ENCODE results near the gene LARGE2.

The LARGE2 gene

DNA sequence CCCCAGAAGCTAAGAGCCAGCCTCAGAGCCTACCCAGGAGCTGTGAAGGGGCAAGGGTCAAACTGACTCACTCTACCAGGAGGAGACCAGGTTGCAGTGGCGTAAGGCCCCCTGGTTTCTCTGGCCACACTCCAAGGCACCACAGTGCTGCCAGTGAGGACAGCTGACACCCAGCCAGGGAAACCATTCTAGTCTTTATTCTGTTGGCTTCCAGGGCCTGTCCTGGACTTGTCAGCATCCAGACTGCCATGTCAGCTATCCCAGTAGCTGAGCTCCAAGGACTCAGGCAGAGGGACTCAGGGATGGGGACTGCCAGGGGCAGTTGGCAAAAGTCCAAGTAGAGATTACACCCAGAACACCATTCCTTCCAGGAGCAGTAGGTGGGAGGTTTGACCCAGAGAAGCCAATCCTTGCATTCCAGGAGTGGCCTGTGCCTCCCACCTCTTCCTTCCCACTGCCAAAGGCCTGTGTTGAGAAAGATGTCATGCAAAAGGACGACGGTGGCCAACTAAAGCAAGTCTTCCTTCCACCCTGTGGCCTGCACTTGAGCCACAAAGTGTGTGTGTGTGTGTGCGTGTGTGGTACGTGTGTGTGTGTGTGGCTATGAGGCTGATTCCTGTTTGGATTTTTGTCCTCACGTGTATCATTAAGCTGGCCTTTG is 40.6 kb upstream of the LARGE2 start:
- TF ChIP-seq ZFX (IDR thresholded peaks at IDR 0.05), result no peak
- TF ChIP-seq, protein P1, sequence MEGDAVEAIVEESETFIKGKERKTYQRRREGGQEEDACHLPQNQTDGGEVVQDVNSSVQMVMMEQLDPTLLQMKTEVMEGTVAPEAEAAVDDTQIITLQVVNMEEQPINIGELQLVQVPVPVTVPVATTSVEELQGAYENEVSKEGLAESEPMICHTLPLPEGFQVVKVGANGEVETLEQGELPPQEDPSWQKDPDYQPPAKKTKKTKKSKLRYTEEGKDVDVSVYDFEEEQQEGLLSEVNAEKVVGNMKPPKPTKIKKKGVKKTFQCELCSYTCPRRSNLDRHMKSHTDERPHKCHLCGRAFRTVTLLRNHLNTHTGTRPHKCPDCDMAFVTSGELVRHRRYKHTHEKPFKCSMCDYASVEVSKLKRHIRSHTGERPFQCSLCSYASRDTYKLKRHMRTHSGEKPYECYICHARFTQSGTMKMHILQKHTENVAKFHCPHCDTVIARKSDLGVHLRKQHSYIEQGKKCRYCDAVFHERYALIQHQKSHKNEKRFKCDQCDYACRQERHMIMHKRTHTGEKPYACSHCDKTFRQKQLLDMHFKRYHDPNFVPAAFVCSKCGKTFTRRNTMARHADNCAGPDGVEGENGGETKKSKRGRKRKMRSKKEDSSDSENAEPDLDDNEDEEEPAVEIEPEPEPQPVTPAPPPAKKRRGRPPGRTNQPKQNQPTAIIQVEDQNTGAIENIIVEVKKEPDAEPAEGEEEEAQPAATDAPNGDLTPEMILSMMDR (conservative IDR thresholded peaks at IDR 0.05), result no peak
- H3K27ac ChIP-seq, result no peak overlapping the region

DNA sequence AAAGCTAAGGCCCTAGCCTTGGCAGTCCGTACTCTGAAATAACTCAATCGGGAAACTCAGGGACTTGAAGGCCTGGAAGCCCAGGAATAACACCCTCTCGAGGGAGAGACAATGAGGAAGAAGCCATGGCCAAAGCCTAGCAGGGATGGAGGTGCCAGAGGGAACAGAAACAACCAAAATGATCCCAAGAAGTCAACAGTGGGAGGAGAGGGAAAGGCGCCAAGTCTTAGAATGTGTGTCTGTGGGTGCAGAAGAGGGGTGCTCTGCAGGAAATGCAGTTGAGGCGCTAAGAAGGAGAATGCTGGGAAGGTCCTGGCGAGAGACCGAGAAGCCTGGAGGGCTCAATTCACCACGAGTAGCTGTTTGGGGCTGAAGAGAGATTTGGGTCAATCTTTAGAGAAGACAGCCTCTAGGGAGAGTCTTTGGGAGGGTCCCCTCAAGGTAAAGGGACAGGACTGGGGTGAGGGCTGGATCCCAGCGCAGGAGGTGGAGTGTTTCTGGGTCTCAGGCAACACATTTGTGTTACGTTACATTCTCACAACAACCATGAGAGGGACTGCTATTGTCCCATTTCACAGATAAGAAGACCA is 37.8 kb upstream of the LARGE2 start:
- TF ChIP-seq, protein P1 (conservative IDR thresholded peaks at IDR 0.05), result no peak
- no peak for TF ChIP-seq ZFX (IDR thresholded peaks at IDR 0.05)
- H3K27ac ChIP-seq, result no peak overlapping the region

GRCh38 chr11:45885274-45885920 is 37.1 kb upstream of the LARGE2 start, which contains the start of gene MAPK8IP1:
Gene MAPK8IP1 (plus strand): TSS chr11:45885651. CDS start chr11:45885821, 170 bp downstream.
- H3K27ac ChIP-seq, result peak within 1 kb of the TSS; percentile 13; the same call in 1 of the 2 replicates
- TF ChIP-seq ZFX (IDR thresholded peaks at IDR 0.05), result no peak
- TF ChIP-seq, protein P1 (conservative IDR thresholded peaks at IDR 0.05), result no peak

- TF ChIP-seq ZFX (IDR thresholded peaks at IDR 0.05), result no peak
- TF ChIP-seq, protein P1 (conservative IDR thresholded peaks at IDR 0.05), result no peak
- peak overlapping the region; percentile 13; the same call in 1 of the 2 replicates for H3K27ac ChIP-seq
Measured at GRCh38 chr11:45885921-45886721, 36.3 kb upstream of the LARGE2 start.

- TF ChIP-seq ZFX (IDR thresholded peaks at IDR 0.05), result no peak
- TF ChIP-seq, protein P1 (conservative IDR thresholded peaks at IDR 0.05), result no peak
- no peak overlapping the region for H3K27ac ChIP-seq
Measured at GRCh38 chr11:45886816-45887520, 35.5 kb upstream of the LARGE2 start.

DNA sequence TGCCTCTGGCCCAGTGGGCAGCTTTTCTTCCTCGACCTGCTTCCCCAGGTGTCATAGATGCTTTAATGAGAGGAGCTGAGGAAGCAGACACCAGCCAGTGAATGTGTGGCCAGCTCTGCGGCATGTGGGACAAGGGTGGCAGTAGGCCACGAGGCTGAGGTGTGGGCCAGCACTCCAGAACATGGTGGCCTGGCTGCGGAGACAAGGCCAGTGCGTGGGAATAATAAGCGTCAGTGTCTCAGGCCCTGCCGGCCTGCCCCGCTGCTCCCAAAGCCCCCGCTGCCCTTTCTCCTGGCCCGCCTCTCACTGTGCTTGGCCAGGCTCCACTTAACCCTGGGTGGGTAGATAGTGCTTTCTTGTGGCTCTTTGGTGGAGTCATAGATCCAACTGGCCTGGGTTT is 34.9 kb upstream of the LARGE2 start:
- no peak for TF ChIP-seq ZFX (IDR thresholded peaks at IDR 0.05)
- TF ChIP-seq, protein P1 (conservative IDR thresholded peaks at IDR 0.05), result no peak
- H3K27ac ChIP-seq, result no peak overlapping the region
